HL-60 (cell line): Measurements from ENCODE around the gene SLC33A1.

Experiments
- CTCF ChIP-seq: IDR thresholded peaks from one replicate; pipeline ENCODE4 v1.5.1; 2011; ENCODE audit warnings: low read length, control low read depth, inconsistent platforms; ENCODE audit not compliant: insufficient read depth
- POLR2AphosphoS5 ChIP-seq: IDR thresholded peaks from 2 replicates; pipeline ENCODE4 v1.6.1; 2012; ENCODE audit warnings: low read depth

GRCh38 chr3:155863072-155863784 is 9.0 kb upstream of the SLC33A1 start:
- TF ChIP-seq CTCF: no peak
- no peak for TF ChIP-seq POLR2AphosphoS5
